GM10248 (cell line): ENCODE measurements around the gene NR1H3.

Experiments used
- CTCF ChIA-PET: fragments of 300-600 bp; sonication (Branson Sonifier 250); formaldehyde crosslinking; extraction: SDS; loops from one replicate; lab custom pipeline; 2021; ENCODE audit warnings: antibody characterized with exemption; lab: Yijun Ruan, JAX
- POLR2A ChIA-PET: fragments of 350-650 bp; sonication (Branson Sonifier 250); formaldehyde crosslinking; extraction: SDS; loops from one replicate; lab custom pipeline; 2020; ENCODE audit warnings: antibody characterized with exemption; lab: Yijun Ruan, JAX
- DNase-seq: peaks from one replicate; pipeline ENCODE4 v3.0.0; 2012; ENCODE audit errors: extremely low spot score
- CTCF ChIP-seq: IDR thresholded peaks from 2 replicates; pipeline ENCODE4 v1.5.1; 2012; ENCODE audit warnings: mild to moderate bottlenecking, low read depth; ENCODE audit errors: extremely low read depth, missing control alignments, control extremely low read depth

Gene NR1H3

GRCh38 chr11:47242596-47243192, 15.1 kb upstream of the NR1H3 start:
- ChIA-PET CTCF (interaction anchor here (1.8 to 4.6 kb wide), 4 partner anchors 9 to 65 kb away, joined by 7 to 32 read pairs (median 11); partner anchors contain the start of genes DDB2 and NR1H3), POLR2A (no interaction called here)
- TF ChIP-seq CTCF = no peak
- no peak for DNase-seq

- ChIA-PET POLR2A (no interaction called here), CTCF (interaction anchor here (1.0 to 4.6 kb wide), 3 partner anchors 10 to 21 kb away, joined by 3 to 32 read pairs (median 15); partner anchors contain the start of gene NR1H3)
- no peak for DNase-seq
- no peak for TF ChIP-seq CTCF
Measured at GRCh38 chr11:47243454-47243853, 14.3 kb upstream of the NR1H3 start.

- no peak for DNase-seq
- CTCF ChIA-PET = interaction anchor here (0.7 to 4.6 kb wide), 5 partner anchors 9 to 130 kb away, joined by 3 to 32 read pairs (median 3); partner anchors contain the start of gene NR1H3
- POLR2A ChIA-PET = interaction anchor here (1.8 kb wide), 1 partner anchor 15 kb away, joined by 3 read pairs; no protein-coding TSS in a partner anchor
- no peak for TF ChIP-seq CTCF
Measured at GRCh38 chr11:47244448-47245350, 13.1 kb upstream of the NR1H3 start.

GRCh38 chr11:47245611-47246357, 12.0 kb upstream of the NR1H3 start:
- ChIA-PET CTCF (interaction anchor here (4.0 to 5.8 kb wide), 2 partner anchors 12 to 14 kb away, joined by 15 to 57 read pairs; partner anchors contain the start of gene NR1H3), POLR2A (interaction anchor here (0.6 to 1.8 kb wide), 2 partner anchors 16 to 513 kb away, joined by 3 to 7 read pairs; no protein-coding TSS in a partner anchor)
- no peak for TF ChIP-seq CTCF
- no peak for DNase-seq

GRCh38 chr11:47247502-47247901, 10.3 kb upstream of the NR1H3 start:
- DNase-seq = no peak
- no peak for TF ChIP-seq CTCF
- POLR2A ChIA-PET = interaction anchor here (1.7 kb wide), 1 partner anchor 8 kb away, joined by 6 read pairs; no protein-coding TSS in a partner anchor
- CTCF ChIA-PET = interaction anchor here (0.6 to 5.8 kb wide), 7 partner anchors 12 to 164 kb away, joined by 3 to 57 read pairs (median 13); partner anchors contain the start of genes ARFGAP2, DDB2 and NR1H3
